ENCODE measurements around the gene SIKE1.
"Not testable (repeated sequence)": the region's sequence is repeated elsewhere in the genome, so short reads cannot be mapped to it uniquely, and the experiment has no call there.

GRCh38 chr1:114830075-114830474, 49.6 kb upstream of the SIKE1 start:
- not testable (repeated sequence) for TF ChIP-seq POLR2A, POLR2AphosphoS5 (IDR thresholded peaks at IDR 0.05)
- TF ChIP-seq, protein P1, sequence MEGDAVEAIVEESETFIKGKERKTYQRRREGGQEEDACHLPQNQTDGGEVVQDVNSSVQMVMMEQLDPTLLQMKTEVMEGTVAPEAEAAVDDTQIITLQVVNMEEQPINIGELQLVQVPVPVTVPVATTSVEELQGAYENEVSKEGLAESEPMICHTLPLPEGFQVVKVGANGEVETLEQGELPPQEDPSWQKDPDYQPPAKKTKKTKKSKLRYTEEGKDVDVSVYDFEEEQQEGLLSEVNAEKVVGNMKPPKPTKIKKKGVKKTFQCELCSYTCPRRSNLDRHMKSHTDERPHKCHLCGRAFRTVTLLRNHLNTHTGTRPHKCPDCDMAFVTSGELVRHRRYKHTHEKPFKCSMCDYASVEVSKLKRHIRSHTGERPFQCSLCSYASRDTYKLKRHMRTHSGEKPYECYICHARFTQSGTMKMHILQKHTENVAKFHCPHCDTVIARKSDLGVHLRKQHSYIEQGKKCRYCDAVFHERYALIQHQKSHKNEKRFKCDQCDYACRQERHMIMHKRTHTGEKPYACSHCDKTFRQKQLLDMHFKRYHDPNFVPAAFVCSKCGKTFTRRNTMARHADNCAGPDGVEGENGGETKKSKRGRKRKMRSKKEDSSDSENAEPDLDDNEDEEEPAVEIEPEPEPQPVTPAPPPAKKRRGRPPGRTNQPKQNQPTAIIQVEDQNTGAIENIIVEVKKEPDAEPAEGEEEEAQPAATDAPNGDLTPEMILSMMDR (IDR thresholded peaks at IDR 0.05): not testable (repeated sequence)

Data from gastroesophageal sphincter (tissue), 3 donors.